C4-2B (cell line): ENCODE data around the gene PITX3.
"Not testable (repeated sequence)": the region's sequence is repeated elsewhere in the genome, so short reads cannot be mapped to it uniquely, and the experiment has no call there.

Source experiments
- H3K27ac ChIP-seq: fragments of 450-650 bp; 2 replicates; pipeline ENCODE4 v1.5.1; 2017
- ZFX ChIP-seq: fragments of 450-650 bp; IDR thresholded peaks from 2 replicates; pipeline ENCODE4 v1.6.1; 2017
- TF ChIP-seq, protein P1 (sequence below): fragments of 450-650 bp; conservative IDR thresholded peaks from 2 replicates; pipeline ENCODE4 v1.5.1; 2017; ENCODE audit warnings: mild to moderate bottlenecking

Gene PITX3

GRCh38 chr10:102261196-102261595 lies 19.9 kb upstream of the PITX3 start:
- TF ChIP-seq ZFX, result no peak
- TF ChIP-seq, protein P1, sequence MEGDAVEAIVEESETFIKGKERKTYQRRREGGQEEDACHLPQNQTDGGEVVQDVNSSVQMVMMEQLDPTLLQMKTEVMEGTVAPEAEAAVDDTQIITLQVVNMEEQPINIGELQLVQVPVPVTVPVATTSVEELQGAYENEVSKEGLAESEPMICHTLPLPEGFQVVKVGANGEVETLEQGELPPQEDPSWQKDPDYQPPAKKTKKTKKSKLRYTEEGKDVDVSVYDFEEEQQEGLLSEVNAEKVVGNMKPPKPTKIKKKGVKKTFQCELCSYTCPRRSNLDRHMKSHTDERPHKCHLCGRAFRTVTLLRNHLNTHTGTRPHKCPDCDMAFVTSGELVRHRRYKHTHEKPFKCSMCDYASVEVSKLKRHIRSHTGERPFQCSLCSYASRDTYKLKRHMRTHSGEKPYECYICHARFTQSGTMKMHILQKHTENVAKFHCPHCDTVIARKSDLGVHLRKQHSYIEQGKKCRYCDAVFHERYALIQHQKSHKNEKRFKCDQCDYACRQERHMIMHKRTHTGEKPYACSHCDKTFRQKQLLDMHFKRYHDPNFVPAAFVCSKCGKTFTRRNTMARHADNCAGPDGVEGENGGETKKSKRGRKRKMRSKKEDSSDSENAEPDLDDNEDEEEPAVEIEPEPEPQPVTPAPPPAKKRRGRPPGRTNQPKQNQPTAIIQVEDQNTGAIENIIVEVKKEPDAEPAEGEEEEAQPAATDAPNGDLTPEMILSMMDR, result no peak
- no peak overlapping the region for H3K27ac ChIP-seq

DNA sequence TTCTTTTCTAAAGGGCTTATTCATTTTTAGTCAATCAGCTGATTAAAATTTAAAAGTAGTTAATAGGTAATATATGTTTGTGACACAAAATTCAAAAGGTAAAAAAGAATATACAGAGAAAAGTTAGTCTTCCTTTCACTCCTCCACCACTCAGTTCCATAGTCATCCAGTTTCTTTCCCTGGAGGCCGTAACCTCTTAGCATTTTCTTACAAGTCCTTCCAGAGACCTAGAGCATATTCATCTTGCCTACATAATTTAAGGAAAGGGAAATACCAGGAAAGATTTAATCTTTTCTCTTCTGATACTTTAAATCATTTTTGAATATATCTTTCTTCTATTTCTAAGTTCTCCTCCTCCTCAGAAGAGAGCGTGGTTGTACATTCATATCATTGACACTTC lies 14.1 kb upstream of the PITX3 start:
- TF ChIP-seq, protein P1, result no peak
- no peak for TF ChIP-seq ZFX
- H3K27ac ChIP-seq, result no peak overlapping the region

GRCh38 chr10:102254426-102254825 lies 13.1 kb upstream of the PITX3 start:
- no peak overlapping the region for H3K27ac ChIP-seq
- no peak for TF ChIP-seq ZFX
- TF ChIP-seq, protein P1, result no peak

GRCh38 chr10:102252508-102252907 lies 11.2 kb upstream of the PITX3 start:
- H3K27ac ChIP-seq, result not testable (repeated sequence)

DNA sequence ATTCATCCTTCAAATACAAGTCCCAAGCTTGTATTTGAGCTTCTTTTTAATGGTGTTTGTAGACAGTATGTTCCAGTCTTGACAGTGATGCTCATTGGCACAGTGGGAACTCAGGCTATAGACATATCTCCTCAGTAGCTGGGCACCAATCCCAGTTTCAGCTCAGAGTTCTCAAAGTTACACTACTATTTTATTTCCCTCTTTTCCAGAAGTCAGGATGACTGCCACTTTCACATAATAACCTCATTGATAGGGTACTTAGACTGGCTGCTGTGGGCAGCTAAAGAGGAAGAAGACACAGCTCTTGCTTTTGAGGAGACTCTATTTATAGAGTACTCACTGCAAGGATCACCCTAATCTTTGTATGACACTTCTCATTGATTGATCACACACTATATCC lies 6.4 kb upstream of the PITX3 start:
- no peak overlapping the region; the same call in 1 of the 2 replicates for H3K27ac ChIP-seq
- TF ChIP-seq ZFX, result no peak
- TF ChIP-seq, protein P1, result no peak

DNA sequence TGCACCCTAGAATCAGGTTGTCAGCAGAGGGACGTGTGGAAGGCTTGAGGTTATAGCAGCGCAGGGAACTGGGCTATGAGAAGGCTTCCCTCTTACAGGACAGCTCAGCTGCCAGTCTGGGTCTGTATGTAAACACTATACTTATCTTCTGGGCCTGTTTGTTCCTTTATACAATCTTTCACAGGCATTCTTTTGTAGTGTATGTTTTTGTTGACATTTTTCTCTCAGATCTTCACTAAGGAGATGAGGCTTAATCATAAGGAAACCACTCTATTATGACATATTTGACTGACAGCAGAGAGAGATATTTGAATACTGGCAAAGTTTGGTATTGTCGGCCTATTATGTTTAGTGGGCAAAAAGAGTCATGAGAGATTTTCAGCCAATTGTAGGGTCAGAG lies 4.9 kb upstream of the PITX3 start:
- peak overlapping the region; percentile 82; the same call in 1 of the 2 replicates for H3K27ac ChIP-seq
- TF ChIP-seq, protein P1, result no peak
- no peak for TF ChIP-seq ZFX

DNA sequence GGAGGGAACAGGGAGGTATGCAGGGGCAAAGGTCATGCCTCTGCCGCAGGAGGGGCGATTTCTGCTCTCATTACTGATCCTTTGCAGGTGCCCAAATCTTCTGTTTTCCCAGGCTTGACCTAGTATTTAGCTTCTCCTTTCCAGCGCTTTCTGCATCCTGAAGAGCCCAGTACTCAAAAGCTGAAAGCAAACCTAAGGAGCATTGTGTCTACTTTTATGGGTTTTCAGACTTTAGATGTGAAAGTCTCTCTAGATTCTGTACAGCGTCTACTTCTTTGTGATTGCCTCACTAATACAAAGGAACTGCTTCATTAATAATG lies 4.6 kb upstream of the PITX3 start:
- no peak for TF ChIP-seq ZFX
- TF ChIP-seq, protein P1, result no peak
- H3K27ac ChIP-seq, result peak overlapping the region; percentile 82

GRCh38 chr10:102245082-102245931 lies 4.0 kb upstream of the PITX3 start, which contains the start of gene GBF1:
GBF1 (plus strand) TSS chr10:102245532; CDS start chr10:102258939, 13,407 bp downstream.
- TF ChIP-seq, protein P1, result no peak
- TF ChIP-seq ZFX, result peak; percentile 33; the same call in 1 of the 2 replicates
- peak within 1 kb of the TSS; percentile 82 for H3K27ac ChIP-seq
